CD4-positive, alpha-beta T cell treated with Interleukin-15 for 1 hour (primary cell): ENCODE measurements around the gene CGAS.
"Not testable (repeated sequence)": the region's sequence is repeated elsewhere in the genome, so short reads cannot be mapped to it uniquely, and the experiment has no call there.

Experiments
- DNase-seq: peaks from one replicate; pipeline ENCODE4 v3.0.0-alpha.2; 2020

CGAS gene

DNA sequence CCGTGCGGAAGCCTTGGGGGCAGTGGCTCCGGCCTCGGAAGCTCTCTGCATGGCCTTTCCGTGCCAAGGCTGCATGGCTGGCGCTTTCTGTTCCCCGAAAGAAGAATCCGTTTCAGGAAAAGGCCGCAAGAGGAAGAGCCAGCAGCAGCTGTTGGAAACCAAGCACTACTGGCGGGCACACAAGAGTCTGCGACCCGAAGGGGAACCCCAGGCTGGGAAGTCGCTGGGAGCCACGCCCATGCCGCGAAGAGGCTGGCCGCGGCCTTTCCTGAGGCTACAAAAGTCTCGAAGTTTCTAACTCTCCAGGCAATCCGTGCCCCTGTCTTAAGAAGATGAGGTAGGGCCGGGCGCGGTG lies at the start of gene CGAS:
Gene CGAS (minus strand): TSS at position 191 of the 355 bp plus-strand sequence. CDS start 116 bp downstream, at position 75.
- DNase-seq, result peak; percentile 88

- DNase-seq, result no peak
These were observed 45.8 kb upstream of the CGAS start for GRCh38 chr6:73497915-73498314.

DNA sequence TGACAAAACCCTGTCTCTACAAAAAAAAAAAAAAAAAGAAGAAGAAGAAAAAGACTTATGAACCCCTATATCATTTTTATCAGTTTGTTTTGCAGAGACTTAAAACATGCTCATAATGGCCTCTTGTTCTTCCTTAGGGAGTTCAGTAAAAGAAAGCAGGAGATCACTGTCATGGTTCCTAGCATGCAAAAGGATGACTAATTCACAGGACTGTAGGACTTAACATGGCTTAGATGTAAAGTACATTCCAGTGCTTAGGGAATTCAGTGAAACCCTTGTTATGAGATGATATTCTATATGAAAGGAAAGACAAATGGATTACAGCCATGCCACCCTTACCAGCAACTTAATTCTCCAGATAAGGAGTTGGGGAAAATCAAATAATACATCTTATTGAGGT lies 39.3 kb upstream of the CGAS start:
- no peak for DNase-seq

- DNase-seq, result no peak
These were observed 35.4 kb upstream of the CGAS start for GRCh38 chr6:73487473-73487872.

- no peak for DNase-seq
These were observed 32.3 kb upstream of the CGAS start for GRCh38 chr6:73484438-73484837.

DNA sequence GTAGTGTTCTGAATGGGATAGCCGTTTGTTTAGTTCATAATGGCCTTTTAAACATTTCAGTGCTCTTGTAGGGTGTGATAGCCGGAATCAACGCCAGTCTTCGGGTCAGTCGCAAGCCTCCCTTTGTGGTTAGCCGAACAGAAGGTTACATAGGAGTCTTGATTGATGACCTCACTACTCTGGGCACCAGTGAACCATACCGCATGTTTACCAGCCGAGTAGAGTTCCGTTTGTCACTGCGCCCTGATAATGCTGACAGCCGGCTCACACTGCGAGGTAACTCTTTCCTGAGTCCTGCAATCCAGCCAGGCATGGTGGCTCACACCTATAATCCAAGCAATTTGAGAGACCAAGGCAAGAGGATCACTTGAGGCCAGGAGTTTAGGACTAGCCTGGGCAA lies 29.9 kb upstream of the CGAS start:
- DNase-seq, result no peak

DNA sequence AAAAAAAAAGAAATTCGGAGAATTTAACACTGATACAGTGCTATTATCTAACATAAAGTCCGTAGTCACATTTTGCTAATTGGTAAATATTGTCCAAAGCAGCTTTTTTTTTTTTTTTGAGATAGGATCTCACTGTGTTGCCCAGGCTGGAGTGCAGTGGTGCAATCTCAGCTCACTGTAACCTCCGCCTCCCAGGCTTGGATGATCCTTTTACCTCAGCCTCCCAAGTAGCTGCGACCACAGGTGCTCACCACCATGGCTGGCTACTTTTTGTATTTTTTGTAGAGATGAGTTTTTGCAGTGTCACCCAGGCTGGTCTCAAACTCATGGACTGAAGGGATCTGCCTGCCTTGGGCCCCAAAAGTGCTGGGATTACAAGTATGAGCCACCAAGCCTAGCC lies 25.3 kb upstream of the CGAS start:
- no peak for DNase-seq

DNA sequence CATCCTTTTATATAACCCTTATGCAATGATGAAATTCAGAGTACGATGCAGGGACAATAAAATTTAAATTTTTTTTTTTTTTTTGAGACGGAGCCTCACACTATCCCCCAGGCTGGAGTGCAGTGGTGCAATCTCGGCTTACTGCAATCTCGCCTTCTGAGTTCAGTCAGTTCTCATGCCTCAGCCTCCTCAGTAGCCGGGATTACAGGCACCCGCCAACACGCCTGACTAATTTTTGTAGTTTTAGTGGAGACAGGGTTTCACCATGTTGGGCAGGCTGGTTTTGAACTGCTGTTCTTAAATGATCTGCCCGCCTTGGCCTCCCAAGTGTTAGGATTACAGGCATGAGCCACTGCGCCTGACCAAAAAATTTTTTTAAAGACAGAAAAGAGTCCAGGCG lies 24.6 kb upstream of the CGAS start:
- no peak for DNase-seq

DNA sequence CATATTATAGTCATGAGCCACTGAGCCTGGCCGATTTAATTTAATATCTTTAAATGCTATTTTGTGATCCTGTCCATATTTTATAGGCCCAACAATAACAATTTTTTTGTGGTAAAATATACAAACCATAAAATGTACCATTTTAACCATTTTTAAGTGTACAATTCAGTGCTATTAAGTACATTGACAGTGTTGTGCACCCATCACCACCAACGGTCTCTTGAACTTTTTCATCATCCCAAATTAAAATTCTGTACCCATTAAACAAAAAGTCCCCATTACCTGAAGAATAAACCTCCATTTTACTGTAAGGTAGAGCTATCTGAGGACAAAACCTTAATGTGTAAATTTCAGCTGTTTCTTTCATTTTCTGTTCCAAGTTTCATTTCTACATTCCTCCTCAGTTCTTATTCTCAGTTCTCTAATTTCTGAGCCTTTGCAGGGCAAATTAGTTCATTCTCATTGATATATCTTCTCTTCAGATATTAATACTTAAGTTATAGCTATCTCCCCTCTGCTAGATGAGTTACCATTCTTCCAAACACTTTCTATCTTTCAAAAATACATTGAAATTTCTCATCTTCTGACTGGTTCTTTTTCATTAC lies 19.7 kb upstream of the CGAS start:
- no peak for DNase-seq

- DNase-seq, result peak; percentile 87
These were observed 9.6 kb upstream of the CGAS start, which contains the start of gene MTO1 for GRCh38 chr6:73461537-73462350. Gene MTO1 (plus strand): TSS chr6:73461737. CDS start chr6:73461855, 118 bp downstream.

GRCh38 chr6:73460056-73460455 lies 8.0 kb upstream of the CGAS start:
- DNase-seq, result no peak

DNA sequence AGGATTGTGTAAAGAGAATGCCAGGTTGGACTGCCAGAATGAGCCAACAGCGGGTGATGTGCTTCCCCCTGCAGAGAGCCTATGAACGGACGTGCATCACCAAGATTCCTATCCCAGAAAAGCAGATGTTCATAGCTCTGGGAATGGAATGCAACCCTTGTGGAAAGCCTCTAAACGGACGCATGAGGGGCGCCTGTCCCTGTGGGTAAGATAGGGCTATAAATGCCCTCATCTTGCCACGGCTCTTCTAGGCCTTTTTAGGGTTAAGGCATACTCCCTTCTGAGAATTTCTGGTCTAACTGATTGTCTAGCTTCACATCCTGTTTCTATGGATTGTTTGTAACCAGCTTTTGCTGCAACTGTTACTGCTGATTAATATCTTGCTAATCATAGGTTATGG lies 7.4 kb upstream of the CGAS start:
- DNase-seq, result not testable (repeated sequence)

DNA sequence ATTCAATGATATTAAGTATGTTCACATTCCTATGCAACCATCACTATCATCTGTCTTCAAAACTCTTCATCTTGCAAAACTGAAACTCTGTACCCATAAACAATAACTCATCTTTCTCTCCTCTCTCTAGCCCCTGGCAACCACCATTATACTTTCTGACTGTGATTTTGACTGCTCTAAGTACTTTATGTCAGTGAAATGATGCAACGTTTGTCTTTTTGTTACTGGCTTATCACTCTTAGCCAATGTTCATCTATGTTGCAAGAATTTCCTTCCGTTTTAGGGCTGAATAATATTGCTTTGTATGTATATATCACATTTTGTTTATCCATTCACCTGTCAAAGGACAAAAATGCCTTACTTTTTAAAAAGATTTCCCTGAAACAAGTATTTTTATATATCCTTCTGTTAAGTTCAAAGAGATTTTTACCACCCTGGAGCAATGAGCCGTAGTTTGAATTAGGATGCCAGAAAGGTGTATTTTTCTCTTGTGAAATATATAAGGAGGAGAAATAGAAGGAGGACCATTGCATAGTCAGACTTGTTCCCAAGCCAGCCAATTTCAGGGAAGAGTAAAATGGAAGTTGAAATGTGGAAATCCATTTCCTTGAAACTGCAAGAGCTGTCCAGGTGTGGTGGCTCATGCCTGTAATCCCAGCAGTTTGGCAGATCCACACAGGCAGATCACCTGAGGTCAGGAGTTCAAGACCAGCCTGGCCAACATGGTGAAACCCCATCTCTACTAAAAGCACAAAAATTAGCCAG lies 4.0 kb upstream of the CGAS start:
- DNase-seq, result no peak

DNA sequence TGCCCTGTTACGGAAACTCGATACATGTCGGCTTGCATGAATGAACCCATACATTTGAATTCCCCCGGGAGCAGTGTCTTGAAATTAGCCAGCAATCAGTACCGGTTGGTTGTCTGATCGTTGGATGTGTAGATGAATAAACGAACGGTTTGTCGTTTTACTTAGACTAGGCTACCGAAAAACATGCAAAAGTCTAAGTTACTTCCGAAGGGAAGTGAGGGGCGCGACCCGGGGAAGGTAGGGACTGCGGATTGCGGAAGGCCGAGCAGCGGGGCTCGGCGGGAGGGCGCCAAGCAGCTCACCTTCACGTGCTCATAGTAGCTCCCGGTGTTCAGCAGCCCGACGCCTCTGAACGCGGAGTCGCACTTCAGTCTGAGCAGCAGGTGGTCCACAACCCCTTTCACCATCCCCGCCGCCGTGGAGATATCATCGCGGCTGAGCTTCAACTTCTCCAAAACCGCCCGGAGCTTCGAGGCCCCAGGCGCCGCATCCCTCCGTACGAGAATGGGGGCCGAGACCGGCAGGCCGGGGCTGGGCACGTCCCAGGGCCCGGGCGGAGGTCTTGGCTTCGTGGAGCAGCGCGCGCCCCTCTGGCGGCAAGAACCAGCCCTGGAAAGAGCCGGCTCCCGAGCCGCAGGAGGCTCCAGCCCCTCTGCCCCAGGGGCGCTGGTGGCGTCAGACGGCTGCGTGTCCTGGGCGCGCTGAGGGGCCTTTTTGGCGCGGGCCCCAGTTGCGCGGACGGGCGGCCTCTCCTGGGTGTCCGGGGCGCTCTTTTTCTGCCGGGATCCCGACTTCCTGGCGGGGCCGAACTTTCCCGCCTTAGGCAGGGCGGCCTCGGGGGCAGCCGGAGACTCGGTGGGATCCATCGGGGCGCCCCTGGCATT lies 632 bp downstream of the CGAS start:
- DNase-seq, result peak; percentile 33

DNA sequence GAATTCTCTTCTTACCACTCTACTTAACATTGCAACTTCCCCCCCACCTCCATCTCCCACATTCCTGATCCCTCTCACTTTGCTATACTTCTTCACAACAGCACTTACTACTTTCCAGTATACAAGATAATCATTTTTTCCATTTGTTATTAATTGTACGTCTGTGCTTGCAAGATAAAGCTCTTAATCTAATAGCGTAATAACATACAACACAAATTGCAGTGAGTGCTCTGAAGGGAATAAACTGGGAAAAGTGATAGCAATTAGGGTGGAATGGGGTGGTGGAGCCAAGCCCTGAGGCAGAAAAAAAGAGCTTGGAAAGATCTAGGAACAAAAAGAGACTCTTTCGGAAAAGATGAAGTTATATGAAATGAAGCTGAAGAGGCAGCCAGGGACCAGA lies 8.5 kb downstream of the CGAS start:
- no peak for DNase-seq

DNA sequence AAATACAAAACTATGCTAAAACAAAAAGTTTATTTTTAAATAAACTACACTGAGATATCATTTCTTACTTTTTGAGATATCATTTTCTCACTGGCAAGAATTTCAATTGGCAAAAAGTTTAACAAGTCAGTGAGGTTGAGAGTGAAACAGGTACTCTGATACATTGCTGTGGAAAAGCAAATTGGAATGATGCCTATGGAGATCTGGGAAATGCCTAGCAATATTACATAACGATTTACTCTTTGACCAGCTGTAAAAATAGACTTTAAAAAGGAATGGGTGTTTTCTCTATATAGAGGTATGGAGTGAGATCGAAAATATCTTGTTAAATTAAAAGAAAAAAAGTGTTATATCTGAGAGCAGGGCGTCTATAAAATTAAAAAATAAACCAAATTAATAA lies 16.9 kb downstream of the CGAS start:
- no peak for DNase-seq

GRCh38 chr6:73421534-73421933 lies 30.6 kb downstream of the CGAS start:
- no peak for DNase-seq

DNA sequence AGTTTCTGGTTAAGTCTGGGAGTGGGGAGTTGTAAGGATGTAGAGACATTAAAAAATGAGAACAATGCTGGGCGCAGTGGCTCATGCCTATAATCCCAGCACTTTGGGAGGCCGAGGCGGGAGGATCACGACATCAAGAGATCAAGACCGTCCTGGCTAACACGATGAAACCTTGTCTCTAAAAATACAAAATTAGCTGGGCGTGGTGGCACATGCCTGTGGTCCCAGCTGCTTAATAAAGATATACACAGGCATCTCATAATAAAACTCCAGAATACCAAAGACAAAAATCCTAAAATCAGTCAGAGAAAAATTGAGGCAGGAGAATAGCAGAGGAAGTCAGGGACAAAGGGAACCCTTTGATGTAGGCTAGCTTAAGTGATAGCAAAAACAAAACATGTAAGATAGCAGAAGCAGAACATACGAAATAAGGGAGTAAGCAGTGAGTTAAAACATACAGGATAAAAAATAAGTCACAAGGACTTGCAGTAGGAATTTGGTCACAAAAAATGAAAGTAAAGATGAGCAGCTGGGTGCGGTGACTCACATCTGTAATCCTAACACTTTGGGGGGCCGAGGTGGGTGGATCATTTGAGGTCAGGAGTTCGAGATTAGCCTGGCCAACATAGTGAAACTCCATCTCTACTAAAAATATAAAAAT lies 33.9 kb downstream of the CGAS start:
- DNase-seq, result no peak

DNA sequence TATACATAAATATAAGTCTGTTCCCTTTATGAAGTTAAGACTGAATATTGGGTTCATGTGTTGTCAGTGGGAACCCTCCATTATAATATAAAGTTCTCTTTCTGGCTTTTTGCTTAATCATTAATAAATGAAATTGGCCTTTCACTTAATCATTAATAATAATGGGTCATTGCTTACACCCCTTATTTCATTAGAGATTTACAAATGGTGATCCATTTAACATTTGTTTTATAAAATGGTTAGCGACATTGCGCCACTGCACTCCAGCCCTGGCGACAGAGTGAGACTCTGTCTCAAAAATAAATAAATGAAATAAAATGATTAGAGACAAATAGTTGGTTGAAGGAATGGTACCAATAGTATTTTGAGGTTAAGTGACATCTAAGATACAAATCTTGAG lies 39.0 kb downstream of the CGAS start:
- no peak for DNase-seq

DNA sequence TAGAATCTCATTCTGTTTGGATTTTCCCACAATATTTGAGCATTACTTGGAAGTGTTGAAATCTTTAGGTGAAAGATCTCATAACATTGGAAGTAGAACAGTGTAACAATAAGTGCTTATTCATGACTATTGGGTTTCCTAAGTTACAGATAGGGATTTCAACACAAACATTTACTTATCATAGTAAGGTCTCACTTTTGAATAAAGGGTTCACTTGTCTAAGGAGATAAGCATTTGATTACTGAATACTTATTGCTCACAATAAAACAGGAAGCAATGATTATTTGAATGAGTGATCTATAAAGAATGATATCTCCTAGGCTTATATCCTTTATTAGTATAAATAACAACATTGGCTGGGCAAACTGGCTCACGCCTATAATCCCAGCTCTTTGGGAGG lies 42.7 kb downstream of the CGAS start:
- DNase-seq, result no peak

- DNase-seq, result no peak
These were observed 51.4 kb downstream of the CGAS start for GRCh38 chr6:73400656-73401055.

- DNase-seq, result no peak
These were observed 56.2 kb downstream of the CGAS start for GRCh38 chr6:73395875-73396274.
